ENCODE results near the gene SH2D1B.
"Not testable (repeated sequence)": the region's sequence is repeated elsewhere in the genome, so short reads cannot be mapped to it uniquely, and the experiment has no call there.

The SH2D1B gene

DNA sequence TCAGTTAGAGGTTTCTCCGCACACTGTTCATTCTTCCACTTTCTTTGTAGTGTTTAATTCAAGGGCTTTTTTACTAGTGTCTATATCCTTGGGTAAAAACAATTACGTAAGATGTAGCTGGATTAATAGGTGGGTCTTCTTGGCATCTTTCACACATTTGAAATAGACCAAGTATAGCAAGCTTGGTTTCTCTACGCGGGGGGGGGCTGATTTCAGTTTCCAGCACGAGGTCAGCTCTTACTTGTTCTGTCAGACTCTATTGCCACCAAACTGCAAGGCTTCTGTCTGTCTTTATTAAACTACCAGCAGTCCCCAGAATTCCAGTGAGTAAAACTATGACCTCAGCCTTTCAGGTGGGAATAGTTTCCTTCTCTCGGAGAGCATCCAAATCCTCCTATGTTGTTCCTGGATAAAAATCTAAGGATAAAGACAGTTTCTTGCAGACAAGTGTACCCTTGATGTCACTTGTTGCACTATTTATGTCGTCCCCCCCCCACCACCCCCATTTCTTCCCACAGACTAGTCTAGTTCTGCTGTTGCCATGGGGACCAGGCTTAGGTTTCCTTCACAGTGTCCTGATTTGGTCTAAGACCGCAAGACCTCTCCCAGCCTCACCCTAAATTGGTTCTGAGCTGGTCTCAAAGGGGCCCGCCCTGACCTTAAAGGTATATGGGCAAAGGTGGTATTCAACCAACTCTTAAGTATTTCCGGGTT, 52.3 kb downstream of the SH2D1B start:
- H3K27ac Mint-ChIP-seq = no peak overlapping the region
- no peak for ATAC-seq (replicated peaks)
- no peaks in the 10 kb centered on the region for H3K4me1 Mint-ChIP-seq (ENCODE audit: low read depth in 2 of 2)
- H3K36me3 Mint-ChIP-seq (ENCODE audit: insufficient read depth) = no peaks in the 10 kb centered on the region
- H3K9me3 Mint-ChIP-seq = no peaks in the 10 kb centered on the region
- H3K4me3 Mint-ChIP-seq = no peak overlapping the region
- H3K27me3 Mint-ChIP-seq = peaks cover 37 to 76% of the 10 kb centered on the region in 2 donors
- no peak for DNase-seq

- Mint-ChIP-seq H3K27ac (no peak overlapping the region), H3K9me3 (no peaks in the 10 kb centered on the region), H3K27me3 (peaks cover 45 to 72% of the 10 kb centered on the region in 2 donors), H3K4me3 (no peak overlapping the region), H3K4me1 (ENCODE audit: low read depth in 2 of 2) (no peaks in the 10 kb centered on the region), H3K36me3 (ENCODE audit: insufficient read depth) (no peaks in the 10 kb centered on the region)
- ATAC-seq (replicated peaks) = no peak
- no peak for DNase-seq
These were observed 53.0 kb downstream of the SH2D1B start for GRCh38 chr1:162358928-162359327.

GRCh38 chr1:162357681-162358266, 54.2 kb downstream of the SH2D1B start:
- peaks cover 47 to 72% of the 10 kb centered on the region in 2 donors for H3K27me3 Mint-ChIP-seq
- no peaks in the 10 kb centered on the region for H3K9me3 Mint-ChIP-seq
- ATAC-seq (replicated peaks) (no peak), DNase-seq (no peak)
- H3K4me3 Mint-ChIP-seq = no peak overlapping the region
- no peaks in the 10 kb centered on the region for H3K36me3 Mint-ChIP-seq (ENCODE audit: insufficient read depth)
- no peaks in the 10 kb centered on the region for H3K4me1 Mint-ChIP-seq (ENCODE audit: low read depth in 2 of 2)
- H3K27ac Mint-ChIP-seq = no peak overlapping the region

GRCh38 chr1:162353702-162354101, 58.2 kb downstream of the SH2D1B start:
- Mint-ChIP-seq H3K4me1 (ENCODE audit: low read depth in 2 of 2) (no peaks in the 10 kb centered on the region), H3K27me3 (peaks cover 62 to 66% of the 10 kb centered on the region in 2 donors), H3K36me3 (ENCODE audit: insufficient read depth) (no peaks in the 10 kb centered on the region), H3K9me3 (no peaks in the 10 kb centered on the region), H3K27ac (no peak overlapping the region), H3K4me3 (no peak overlapping the region)
- no peak for DNase-seq
- no peak for ATAC-seq (replicated peaks)

DNA sequence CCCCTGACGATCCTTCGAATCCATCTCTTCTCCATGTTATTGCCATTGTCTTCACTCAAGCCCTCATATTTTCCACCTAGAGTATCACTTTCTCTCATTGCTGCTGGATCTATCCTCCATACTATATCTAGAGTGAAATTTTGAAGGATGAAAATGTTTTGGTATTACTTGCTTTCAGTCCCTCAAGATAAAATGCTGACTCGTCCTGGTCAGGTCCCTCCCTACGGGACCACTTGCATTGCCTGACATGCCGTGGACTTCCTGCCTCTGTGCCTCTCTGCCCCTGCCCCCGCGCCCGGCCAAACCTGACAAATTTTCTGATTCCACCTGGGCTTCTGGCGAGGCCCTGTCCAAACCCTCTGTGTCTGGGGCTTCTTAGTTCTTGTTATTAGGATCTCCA, 58.9 kb downstream of the SH2D1B start:
- H3K9me3 Mint-ChIP-seq = no peaks in the 10 kb centered on the region
- no peak for ATAC-seq (replicated peaks)

DNA sequence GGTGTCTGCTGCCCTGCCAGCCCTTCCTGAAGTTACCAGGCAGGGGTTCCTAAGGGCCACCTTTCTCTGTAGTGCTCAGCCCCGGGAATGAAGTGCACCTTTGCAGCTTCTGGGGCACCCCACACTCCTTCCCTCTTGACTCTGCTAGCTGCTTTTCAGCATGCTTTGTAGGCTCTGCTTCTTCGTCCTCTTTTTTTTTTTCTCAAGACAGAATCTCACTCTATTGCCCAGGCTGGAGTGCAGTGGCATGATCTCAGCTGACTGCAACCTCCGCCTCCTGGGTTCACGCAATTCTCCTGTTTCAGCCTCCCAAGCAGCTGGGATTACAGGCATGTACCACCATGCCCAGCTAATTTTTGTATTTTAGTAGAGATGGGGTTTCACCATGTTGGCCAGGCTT, 60.1 kb downstream of the SH2D1B start:
- ATAC-seq (replicated peaks); H3K4me1 Mint-ChIP-seq (ENCODE audit: low read depth in 2 of 2); H3K36me3 Mint-ChIP-seq (ENCODE audit: insufficient read depth); H3K27ac Mint-ChIP-seq; DNase-seq; H3K9me3 Mint-ChIP-seq; H3K4me3 Mint-ChIP-seq: not testable (repeated sequence)
- H3K27me3 Mint-ChIP-seq = peaks cover 49 to 67% of the 10 kb centered on the region in 2 donors

More for the DNA sequence above, 58.9 kb downstream of the SH2D1B start:
- no peak for DNase-seq
- Mint-ChIP-seq H3K4me3 (no peak overlapping the region), H3K27ac (no peak overlapping the region), H3K27me3 (peaks cover 61 to 66% of the 10 kb centered on the region in 2 donors), H3K4me1 (ENCODE audit: low read depth in 2 of 2) (no peaks in the 10 kb centered on the region), H3K36me3 (ENCODE audit: insufficient read depth) (no peaks in the 10 kb centered on the region)

DNA sequence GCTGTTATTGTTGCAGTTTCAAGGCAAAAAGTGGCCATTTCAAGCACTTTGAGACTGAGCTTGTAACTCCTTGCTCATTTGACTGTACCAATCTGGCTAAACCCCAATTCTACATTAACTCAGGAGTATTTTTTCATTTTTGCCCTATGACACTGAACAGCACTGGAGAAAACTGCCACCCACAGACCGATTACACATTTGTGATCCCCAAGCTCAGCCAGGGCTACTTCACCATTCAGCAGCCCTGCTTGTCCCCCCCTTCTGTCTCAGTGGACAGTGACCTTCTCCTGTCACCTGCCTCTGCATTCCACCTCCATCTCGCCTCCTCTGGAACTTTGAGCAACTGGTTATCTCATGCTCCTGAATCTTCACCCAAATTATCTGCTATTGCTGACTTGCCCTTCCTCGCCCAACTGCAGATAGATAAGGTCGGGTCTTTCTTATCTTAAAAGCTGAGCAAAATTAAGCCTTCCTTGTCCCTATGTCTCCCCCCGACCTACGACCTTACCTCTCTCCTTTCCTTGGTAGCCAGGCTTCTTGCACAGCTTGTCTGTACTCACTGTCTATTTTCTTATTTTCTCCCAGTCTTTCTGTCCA, 60.6 kb downstream of the SH2D1B start:
- H3K4me1 Mint-ChIP-seq (ENCODE audit: low read depth in 2 of 2) = no peaks in the 10 kb centered on the region
- H3K9me3 Mint-ChIP-seq = no peaks in the 10 kb centered on the region
- H3K36me3 Mint-ChIP-seq (ENCODE audit: insufficient read depth) = no peaks in the 10 kb centered on the region
- ATAC-seq (replicated peaks) (no peak), DNase-seq (no peak)
- peaks cover 44 to 66% of the 10 kb centered on the region in 2 donors for H3K27me3 Mint-ChIP-seq
- H3K27ac Mint-ChIP-seq = no peak overlapping the region
- no peak overlapping the region for H3K4me3 Mint-ChIP-seq

- no peaks in the 10 kb centered on the region for H3K36me3 Mint-ChIP-seq (ENCODE audit: insufficient read depth)
- DNase-seq (no peak), ATAC-seq (replicated peaks) (no peak)
- H3K9me3 Mint-ChIP-seq = no peaks in the 10 kb centered on the region
- H3K4me3 Mint-ChIP-seq = no peak overlapping the region
- H3K27me3 Mint-ChIP-seq = peaks cover 28 to 58% of the 10 kb centered on the region in 2 donors
- no peak overlapping the region for H3K27ac Mint-ChIP-seq
- H3K4me1 Mint-ChIP-seq (ENCODE audit: low read depth in 2 of 2) = no peaks in the 10 kb centered on the region
These were observed 62.2 kb downstream of the SH2D1B start for GRCh38 chr1:162349635-162350330.

- Mint-ChIP-seq H3K36me3 (ENCODE audit: insufficient read depth) (no peaks in the 10 kb centered on the region), H3K27me3 (peaks cover 18 to 37% of the 10 kb centered on the region in 2 donors), H3K27ac (no peak overlapping the region), H3K4me1 (ENCODE audit: low read depth in 2 of 2) (no peaks in the 10 kb centered on the region), H3K9me3 (no peaks in the 10 kb centered on the region), H3K4me3 (no peak overlapping the region)
- DNase-seq = no peak
- ATAC-seq (replicated peaks) = no peak
These were observed 64.7 kb downstream of the SH2D1B start for GRCh38 chr1:162347281-162347680.
